C4-2B (cell line): ENCODE measurements around the gene CREM.
"Not testable (repeated sequence)": the region's sequence is repeated elsewhere in the genome, so short reads cannot be mapped to it uniquely, and the experiment has no call there.

ENCODE experiments used
- ZFX ChIP-seq: fragments of 450-650 bp; IDR thresholded peaks from 2 replicates; pipeline ENCODE4 v1.6.1; 2017
- TF ChIP-seq, protein P1 (sequence below): fragments of 450-650 bp; conservative IDR thresholded peaks from 2 replicates; pipeline ENCODE4 v1.5.1; 2017; ENCODE audit warnings: mild to moderate bottlenecking

- TF ChIP-seq, protein P1, sequence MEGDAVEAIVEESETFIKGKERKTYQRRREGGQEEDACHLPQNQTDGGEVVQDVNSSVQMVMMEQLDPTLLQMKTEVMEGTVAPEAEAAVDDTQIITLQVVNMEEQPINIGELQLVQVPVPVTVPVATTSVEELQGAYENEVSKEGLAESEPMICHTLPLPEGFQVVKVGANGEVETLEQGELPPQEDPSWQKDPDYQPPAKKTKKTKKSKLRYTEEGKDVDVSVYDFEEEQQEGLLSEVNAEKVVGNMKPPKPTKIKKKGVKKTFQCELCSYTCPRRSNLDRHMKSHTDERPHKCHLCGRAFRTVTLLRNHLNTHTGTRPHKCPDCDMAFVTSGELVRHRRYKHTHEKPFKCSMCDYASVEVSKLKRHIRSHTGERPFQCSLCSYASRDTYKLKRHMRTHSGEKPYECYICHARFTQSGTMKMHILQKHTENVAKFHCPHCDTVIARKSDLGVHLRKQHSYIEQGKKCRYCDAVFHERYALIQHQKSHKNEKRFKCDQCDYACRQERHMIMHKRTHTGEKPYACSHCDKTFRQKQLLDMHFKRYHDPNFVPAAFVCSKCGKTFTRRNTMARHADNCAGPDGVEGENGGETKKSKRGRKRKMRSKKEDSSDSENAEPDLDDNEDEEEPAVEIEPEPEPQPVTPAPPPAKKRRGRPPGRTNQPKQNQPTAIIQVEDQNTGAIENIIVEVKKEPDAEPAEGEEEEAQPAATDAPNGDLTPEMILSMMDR = not testable (repeated sequence)
- not testable (repeated sequence) for TF ChIP-seq ZFX
These were observed 90.3 kb downstream of the CREM start for GRCh38 chr10:35216956-35217355.
